H9 (cell line): ENCODE measurements around the gene COA8. TPM values are rescaled to one million over a fixed set of nuclear protein-coding genes. Genes with fewer than 3 reads are reported as not detected.

ENCODE experiments used
- DNase-seq: peaks from one replicate; pipeline ENCODE4 v3.0.0-alpha.2; 2017
- H2AFZ ChIP-seq: one replicate; pipeline ENCODE4 v1.6.1; 2013; ENCODE audit warnings: mild to moderate bottlenecking, low read length, control low read depth, moderate library complexity
- H2AK5ac ChIP-seq: 2 replicates; pipeline ENCODE4 v1.6.1; 2013; ENCODE audit warnings: low read length, control low read depth, mixed read lengths; ENCODE audit not compliant: insufficient read length
- H2BK120ac ChIP-seq: one replicate; pipeline ENCODE4 v1.6.1; 2013; ENCODE audit warnings: low read depth, mild to moderate bottlenecking, low read length, control low read depth, inconsistent platforms; ENCODE audit not compliant: poor library complexity, severe bottlenecking
- H2BK12ac ChIP-seq: 2 replicates; pipeline ENCODE4 v1.6.1; 2013; ENCODE audit warnings: low read length, control low read depth, mixed read lengths, low read depth; ENCODE audit not compliant: insufficient read length
- H2BK15ac ChIP-seq: 2 replicates; pipeline ENCODE4 v1.6.1; 2013; ENCODE audit warnings: low read depth, low read length, control low read depth
- H2BK20ac ChIP-seq: one replicate; pipeline ENCODE4 v1.6.1; 2013; ENCODE audit warnings: low read depth, mild to moderate bottlenecking, low read length, control low read depth, inconsistent platforms; ENCODE audit not compliant: poor library complexity, severe bottlenecking
- H2BK5ac ChIP-seq: 2 replicates; pipeline ENCODE4 v1.6.1; 2013; ENCODE audit warnings: low read length, control low read depth, mixed read lengths; ENCODE audit not compliant: insufficient read length
- H3K14ac ChIP-seq: 2 replicates; pipeline ENCODE4 v1.6.1; 2013; ENCODE audit warnings: low read length, control low read depth; ENCODE audit not compliant: insufficient read depth
- H3K18ac ChIP-seq: 2 replicates; pipeline ENCODE4 v1.6.1; 2013; ENCODE audit warnings: low read depth, mild to moderate bottlenecking, mixed read lengths, low read length, control low read depth; ENCODE audit not compliant: insufficient read length
- H3K23ac ChIP-seq: 2 replicates; pipeline ENCODE4 v1.6.1; 2013; ENCODE audit warnings: low read length, control low read depth, mixed read lengths, low read depth; ENCODE audit not compliant: insufficient read length
- H3K23me2 ChIP-seq: 2 replicates; pipeline ENCODE4 v1.6.1; 2013; ENCODE audit warnings: low read depth, mild to moderate bottlenecking, mixed read lengths, low read length, control low read depth; ENCODE audit not compliant: insufficient read length, poor library complexity, severe bottlenecking
- H3K27ac ChIP-seq: 2 replicates; pipeline ENCODE4 v1.5.1; 2013; ENCODE audit warnings: low read length, control low read depth, mixed read lengths, low read depth; ENCODE audit not compliant: insufficient read length
- H3K27me3 ChIP-seq: 2 replicates; pipeline ENCODE4 v1.6.1; 2013; ENCODE audit warnings: low read length, control low read depth, inconsistent platforms; ENCODE audit not compliant: insufficient read depth
- H3K4ac ChIP-seq: 2 replicates; pipeline ENCODE4 v1.6.1; 2013; ENCODE audit warnings: low read depth, mild to moderate bottlenecking, control low read depth, inconsistent platforms, low read length, moderate library complexity
- H3K4me1 ChIP-seq: 2 replicates; pipeline ENCODE4 v1.6.1; 2013; ENCODE audit warnings: low read length, control low read depth, inconsistent platforms; ENCODE audit not compliant: insufficient read depth
- H3K4me2 ChIP-seq: 2 replicates; pipeline ENCODE4 v1.6.1; 2013; ENCODE audit warnings: low read length, control low read depth, mixed read lengths; ENCODE audit not compliant: insufficient read length, insufficient read depth
- H3K56ac ChIP-seq: 2 replicates; pipeline ENCODE4 v1.6.1; 2013; ENCODE audit warnings: low read depth, mild to moderate bottlenecking, mixed read lengths, low read length, control low read depth; ENCODE audit not compliant: insufficient read length
- H3K79me1 ChIP-seq: 2 replicates; pipeline ENCODE4 v1.6.1; 2013; ENCODE audit warnings: low read depth, mild to moderate bottlenecking, moderate library complexity, low read length, control low read depth, inconsistent platforms; ENCODE audit not compliant: insufficient read depth, poor library complexity, severe bottlenecking
- H3K79me2 ChIP-seq: 2 replicates; pipeline ENCODE4 v1.6.1; 2013; ENCODE audit warnings: low read length, control low read depth, inconsistent platforms; ENCODE audit not compliant: insufficient read depth
- H3K9ac ChIP-seq: 2 replicates; pipeline ENCODE4 v1.6.1; 2013; ENCODE audit warnings: low read length, control low read depth, mixed read lengths; ENCODE audit not compliant: insufficient read length; ENCODE audit errors: extremely low read depth
- H3K9me3 ChIP-seq: one replicate; pipeline ENCODE4 v1.6.1; 2013; ENCODE audit warnings: low read depth, low read length, inconsistent platforms; ENCODE audit not compliant: control insufficient read depth
- H3T11ph ChIP-seq: one replicate; pipeline ENCODE4 v1.6.1; 2013; ENCODE audit warnings: mild to moderate bottlenecking, low read length, control low read depth, inconsistent platforms
- H4K20me1 ChIP-seq: one replicate; pipeline ENCODE4 v1.6.1; 2013; ENCODE audit not compliant: control insufficient read depth, insufficient read length, insufficient read depth
- H4K5ac ChIP-seq: 2 replicates; pipeline ENCODE4 v1.6.1; 2013; ENCODE audit warnings: low read depth, mild to moderate bottlenecking, mixed read lengths, low read length, control low read depth; ENCODE audit not compliant: insufficient read length
- H4K8ac ChIP-seq: replicated peaks from 2 replicates; pipeline ENCODE4 v1.6.1; 2013; ENCODE audit warnings: low read length, control low read depth, mixed read lengths, low read depth; ENCODE audit not compliant: insufficient read length
- H4K91ac ChIP-seq: 2 replicates; pipeline ENCODE4 v1.6.1; 2013; ENCODE audit warnings: low read depth, mild to moderate bottlenecking, moderate library complexity, mixed read lengths, low read length, control low read depth; ENCODE audit not compliant: insufficient read length
- H3K27ac Mint-ChIP-seq, 3 experiments: 2 replicates in 2 of 3; 3 replicates in 1 of 3; pipeline ENCODE4 v1.8.0; 2020 to 2021; ENCODE audit warnings: mixed read lengths in 3 of 3, mild to moderate bottlenecking in 1 of 3, moderate library complexity in 1 of 3
- H3K27me3 Mint-ChIP-seq: 2 replicates; pipeline ENCODE4 v1.8.0; 2021; ENCODE audit warnings: low read depth, mild to moderate bottlenecking, moderate library complexity, mixed read lengths
- H3K36me3 Mint-ChIP-seq, 3 experiments: 2 replicates in 2 of 3; 3 replicates in 1 of 3; pipeline ENCODE4 v1.8.0; 2020 to 2021; ENCODE audit warnings: low read depth in 3 of 3, mixed read lengths in 3 of 3; ENCODE audit not compliant: insufficient read depth in 1 of 3
- H3K4me1 Mint-ChIP-seq, 2 experiments: 2 replicates each; pipeline ENCODE4 v1.8.0; 2020; ENCODE audit warnings: mixed read lengths in 2 of 2
- H3K4me3 Mint-ChIP-seq, 2 experiments: 2 replicates in 1 of 2; 3 replicates in 1 of 2; pipeline ENCODE4 v1.8.0; 2020 to 2021; ENCODE audit warnings: mild to moderate bottlenecking in 2 of 2, mixed read lengths in 2 of 2, moderate library complexity in 1 of 2
- H3K9me3 Mint-ChIP-seq, 2 experiments: 2 replicates in 1 of 2; 3 replicates in 1 of 2; pipeline ENCODE4 v1.8.0; 2020; ENCODE audit warnings: mild to moderate bottlenecking in 2 of 2, mixed read lengths in 2 of 2, moderate library complexity in 1 of 2
- CTCF ChIP-seq: fragments of 200-600 bp; sonication (generic); conservative IDR thresholded peaks from 3 replicates; pipeline ENCODE4 v1.8.0; 2021; ENCODE audit warnings: antibody characterized with exemption, mild to moderate bottlenecking
- WGBS: extraction: QIAGEN DNeasy Blood & Tissue Kit; methylation state at CpG from one replicate; pipeline ENCODE4 v1.1.7; 2013; ENCODE audit warnings: missing lambda C conversion rate, low lambda C conversion rate, mixed read lengths; ENCODE audit not compliant: insufficient read length; ENCODE audit errors: extremely low coverage; 5-methylcytosine and 5-hydroxymethylcytosine counted together
- total RNA-seq: library from RNA; stranded (reverse); gene quantifications from 2 replicates; pipeline ENCODE4 v1.2.1, GENCODE V29; 2021

COA8 gene
- total RNA-seq, 1 experiment from 2014 or later, result 45.5 TPM

GRCh38 chr14:103530831-103531230 is 31.9 kb upstream of the COA8 start:
- H3K9ac ChIP-seq, result no peak overlapping the region
- no peak overlapping the region for H3K14ac ChIP-seq
- no peaks in the 10 kb centered on the region; the same call in 1 of the 2 replicates for H3K4me1 ChIP-seq
- peaks cover 4% of the 10 kb centered on the region for H4K20me1 ChIP-seq
- Mint-ChIP-seq H3K27ac (no peak overlapping the region), H3K4me1 (peaks cover 11 to 22% of the 10 kb centered on the region in 2 experiments), H3K36me3 (peaks cover 0 to 8% (median 4%) of the 10 kb centered on the region in 3 experiments; a peak in 5 of 7 replicates), H3K4me3 (peak overlapping the region; percentile 91 to 97; a peak in 3 of 5 replicates), H3K27me3 (peaks cover 8% of the 10 kb centered on the region), H3K9me3 (no peaks in the 10 kb centered on the region; a peak in 2 of 5 replicates)
- no peaks in the 10 kb centered on the region for H3K9me3 ChIP-seq
- no peak overlapping the region for H3K4ac ChIP-seq
- H4K5ac ChIP-seq, result no peak overlapping the region
- H2AK5ac ChIP-seq, result no peak overlapping the region
- H3K56ac ChIP-seq, result no peak overlapping the region
- H3T11ph ChIP-seq, result no peak overlapping the region
- TF ChIP-seq CTCF, result no peak
- H4K91ac ChIP-seq, result no peak overlapping the region
- no peak overlapping the region for H2BK12ac ChIP-seq
- H4K8ac ChIP-seq, result no peak overlapping the region
- no peak overlapping the region for H2BK5ac ChIP-seq
- WGBS, result no CpG with 5 or more reads among the region's 11 CpGs
- H2AFZ ChIP-seq, result no peak overlapping the region
- no peak overlapping the region for H2BK20ac ChIP-seq
- H3K79me2 ChIP-seq, result peaks cover 10% of the 10 kb centered on the region; the same call in 1 of the 2 replicates
- H3K23me2 ChIP-seq, result peaks cover 8% of the 10 kb centered on the region
- H3K18ac ChIP-seq, result no peak overlapping the region
- no peak overlapping the region for H3K4me2 ChIP-seq
- H2BK120ac ChIP-seq, result no peak overlapping the region
- H2BK15ac ChIP-seq, result no peak overlapping the region
- no peaks in the 10 kb centered on the region for H3K27me3 ChIP-seq
- H3K27ac ChIP-seq, result no peak overlapping the region
- no peak overlapping the region for H3K23ac ChIP-seq
- DNase-seq, result no peak
- H3K79me1 ChIP-seq, result peaks cover 13% of the 10 kb centered on the region
